Neural cell (in vitro differentiated cells): ENCODE data around the gene NME3. TPM values are rescaled to one million over a fixed set of nuclear protein-coding genes. Genes with fewer than 3 reads are reported as not detected.

ENCODE experiments used
- H2AFZ ChIP-seq: fragments of 200-600, 300-800 bp; sonication (generic), shearing (Covaris generic); 2 replicates; pipeline ENCODE4 v1.6.0; 2014; ENCODE audit warnings: low read depth, mild to moderate bottlenecking, antibody characterized with exemption, low read length, moderate library complexity
- H3F3A ChIP-seq: fragments of 200-600 bp; shearing (Covaris generic); 2 replicates; pipeline ENCODE4 v1.6.1; 2016; ENCODE audit warnings: mild to moderate bottlenecking, moderate library complexity, mixed read lengths, antibody characterized with exemption, low read length; ENCODE audit not compliant: insufficient read depth, poor library complexity, severe bottlenecking
- H3K27ac ChIP-seq: fragments of 200-600, 300-800 bp; sonication (generic), shearing (Covaris generic); 2 replicates; pipeline ENCODE4 v1.5.1; 2014; ENCODE audit warnings: mild to moderate bottlenecking, low read length, moderate library complexity
- H3K27me3 ChIP-seq: fragments of 300-800, 200-600 bp; sonication (generic), shearing (Covaris generic); 2 replicates; pipeline ENCODE4 v1.6.0; 2014; ENCODE audit warnings: mild to moderate bottlenecking, low read depth, low read length, moderate library complexity; ENCODE audit not compliant: insufficient read depth
- H3K36me3 ChIP-seq: fragments of 300-800, 200-600 bp; sonication (generic), shearing (Covaris generic); 2 replicates; pipeline ENCODE4 v1.5.1; 2014; ENCODE audit warnings: mild to moderate bottlenecking, antibody characterized with exemption, low read length, moderate library complexity; ENCODE audit not compliant: insufficient read depth
- H3K4me2 ChIP-seq: fragments of 300-800, 200-600 bp; sonication (generic), shearing (Covaris generic); 2 replicates; pipeline ENCODE4 v1.6.0; 2014; ENCODE audit warnings: mild to moderate bottlenecking, low read length
- H3K4me3 ChIP-seq: fragments of 300-800, 200-600 bp; sonication (generic), shearing (Covaris generic); 2 replicates; pipeline ENCODE4 v1.5.1; 2014; ENCODE audit warnings: mild to moderate bottlenecking, low read length, moderate library complexity
- H3K79me2 ChIP-seq: fragments of 200-600 bp; shearing (Covaris generic); replicated peaks from 2 replicates; pipeline ENCODE4 v1.6.0; 2014; ENCODE audit warnings: mild to moderate bottlenecking, low read length, moderate library complexity; ENCODE audit not compliant: insufficient read depth
- H3K9ac ChIP-seq: fragments of 300-800, 200-600 bp; sonication (generic), shearing (Covaris generic); 2 replicates; pipeline ENCODE4 v1.6.1; 2016; ENCODE audit warnings: mild to moderate bottlenecking, low read length, mixed read lengths
- H3K9me2 ChIP-seq: fragments of 200-600 bp; shearing (Covaris generic); 2 replicates; pipeline ENCODE4 v1.6.1; 2016; ENCODE audit warnings: mild to moderate bottlenecking, low read length, mixed read lengths; ENCODE audit not compliant: insufficient read depth
- H3K9me3 ChIP-seq: fragments of 200-600, 300-800 bp; sonication (generic), shearing (Covaris generic); 2 replicates; pipeline ENCODE4 v1.6.1; 2016; ENCODE audit warnings: mild to moderate bottlenecking, mixed run types, low read length, moderate library complexity, mixed read lengths
- H4K20me1 ChIP-seq: fragments of 200-600 bp; shearing (Covaris generic); 2 replicates; pipeline ENCODE4 v1.6.1; 2016; ENCODE audit warnings: mild to moderate bottlenecking, mixed run types; ENCODE audit not compliant: insufficient read depth
- CTCF ChIP-seq: fragments of 450-650 bp; IDR thresholded peaks from 2 replicates; pipeline ENCODE4 v1.5.1; 2014; ENCODE audit warnings: antibody characterized with exemption, mild to moderate bottlenecking, moderate library complexity; ENCODE audit not compliant: poor library complexity, severe bottlenecking
- EP300 ChIP-seq: fragments of 450-650 bp; conservative IDR thresholded peaks from 2 replicates; pipeline ENCODE4 v1.6.1; 2014; ENCODE audit warnings: antibody characterized with exemption, mild to moderate bottlenecking, moderate library complexity; ENCODE audit not compliant: poor library complexity, severe bottlenecking
- EZH2 ChIP-seq: fragments of 200-600, 300-800 bp; shearing (Covaris generic), sonication (generic); IDR thresholded peaks from 2 replicates; pipeline ENCODE4 v1.6.1; 2014; ENCODE audit warnings: antibody characterized with exemption, low read length, borderline replicate concordance, mild to moderate bottlenecking; ENCODE audit not compliant: insufficient read depth, poor library complexity, severe bottlenecking
- MXI1 ChIP-seq: fragments of 450-650 bp; conservative IDR thresholded peaks from 2 replicates; pipeline ENCODE4 v1.6.1; 2014; ENCODE audit warnings: antibody characterized with exemption, mild to moderate bottlenecking; ENCODE audit not compliant: poor library complexity, severe bottlenecking
- POLR2AphosphoS5 ChIP-seq: IDR thresholded peaks from 2 replicates; pipeline ENCODE4 v1.6.1; 2012
- REST ChIP-seq: IDR thresholded peaks from 2 replicates; pipeline ENCODE4 v1.6.1; 2012; ENCODE audit warnings: borderline replicate concordance
- SMC3 ChIP-seq: fragments of 450-650 bp; conservative IDR thresholded peaks from 2 replicates; pipeline ENCODE4 v1.6.1; 2014; ENCODE audit warnings: antibody characterized with exemption, mild to moderate bottlenecking, moderate library complexity; ENCODE audit not compliant: poor library complexity
- polyA plus RNA-seq: library from polyadenylated mRNA; depleted of rRNA; stranded (reverse); fragments of >200 nt; gene quantifications from 2 replicates; pipeline ENCODE4 v1.2.3, GENCODE V29; 2014

NME3 gene
- polyA plus RNA-seq, 1 donor from 2014 or later = 102 TPM

GRCh38 chr16:1778200-1779179 lies 7.1 kb upstream of the NME3 start:
- TF ChIP-seq POLR2AphosphoS5 = peak; percentile 27
- no peak for TF ChIP-seq SMC3
- no peak for TF ChIP-seq MXI1
- Histone ChIP-seq H3K9me3 (no peaks in the 10 kb centered on the region), H3K79me2 (peaks cover 29% of the 10 kb centered on the region), H3K9ac (no peak overlapping the region), H3F3A (no peaks in the 10 kb centered on the region), H3K27ac (no peak overlapping the region), H4K20me1 (peaks cover 28% of the 10 kb centered on the region), H3K4me2 (no peak overlapping the region), H2AFZ (no peak overlapping the region), H3K27me3 (no peaks in the 10 kb centered on the region), H3K36me3 (no peaks in the 10 kb centered on the region), H3K9me2 (no peaks in the 10 kb centered on the region), H3K4me3 (no peak overlapping the region)

GRCh38 chr16:1777375-1778199 lies 6.2 kb upstream of the NME3 start:
- no peak for TF ChIP-seq CTCF
- peak; percentile 10 for TF ChIP-seq POLR2AphosphoS5
- no peak for TF ChIP-seq REST
- TF ChIP-seq EP300 = no peak
- no peak for TF ChIP-seq SMC3
- no peak for TF ChIP-seq EZH2
- H3K4me3 ChIP-seq = no peak overlapping the region
- peaks cover 28% of the 10 kb centered on the region for H4K20me1 ChIP-seq
- no peak overlapping the region for H2AFZ ChIP-seq
- no peaks in the 10 kb centered on the region for H3K27me3 ChIP-seq
- no peak overlapping the region for H3K27ac ChIP-seq
- H3K79me2 ChIP-seq = peaks cover 26% of the 10 kb centered on the region
- H3K36me3 ChIP-seq = no peaks in the 10 kb centered on the region
- H3K9me3 ChIP-seq = no peaks in the 10 kb centered on the region
- no peak overlapping the region for H3K4me2 ChIP-seq
- H3F3A ChIP-seq = no peaks in the 10 kb centered on the region
- H3K9ac ChIP-seq = no peak overlapping the region
- H3K9me2 ChIP-seq = no peaks in the 10 kb centered on the region
